T-cell (primary cell): ENCODE measurements around the gene GRIK4. TPM values are rescaled to one million over a fixed set of nuclear protein-coding genes. Genes with fewer than 3 reads are reported as not detected.

ENCODE experiments used
- ATAC-seq, 4 experiments: fragments of 200-7000 bp in 3 of 4; fragments of 150-1000 bp in 1 of 4; cut with Tn5 transposase; replicated peaks in 1 of 4; 1 replicate in 3 of 4; 2 replicates in 1 of 4; pipeline ENCODE4 v1.10.0; 2021; ENCODE audit warnings: moderate library complexity in 3 of 4, mild to moderate bottlenecking in 2 of 4, moderate number of reproducible peaks in 1 of 4
- CTCF ChIA-PET, 2 donors: fragments of 300-600 bp; sonication (Branson Sonifier 250); formaldehyde crosslinking; loops; one replicate each; lab custom pipeline; 2022; ENCODE audit warnings: antibody characterized with exemption in 2 of 2; lab: Charles Lee
- POLR2A ChIA-PET, 2 donors: fragments of 300-600 bp; sonication (Branson Sonifier 250); formaldehyde crosslinking; loops; one replicate each; lab custom pipeline; 2022; ENCODE audit warnings: antibody characterized with exemption in 2 of 2; lab: Charles Lee
- DNase-seq, 35 experiments: peaks; one replicate each; pipeline versions ENCODE4 v3.0.0 to v3.0.0-alpha.2; 2013 to 2023
- H3K27ac ChIP-seq: one replicate; pipeline ENCODE4 v1.5.1; 2013; ENCODE audit warnings: low read length
- H3K27me3 ChIP-seq, 2 experiments: replicated peaks in 1 of 2; 1 replicate in 1 of 2; 2 replicates in 1 of 2; pipeline versions ENCODE4 v1.6.1 to v1.7.0; 2013; ENCODE audit warnings: low read length in 1 of 2, mixed read lengths in 1 of 2; ENCODE audit not compliant: control insufficient read depth in 2 of 2, insufficient read depth in 2 of 2; ENCODE audit errors: extremely low read depth in 1 of 2
- H3K36me3 ChIP-seq, 2 donors: 1 replicate in 1 of 2; 2 replicates in 1 of 2; pipeline versions ENCODE4 v1.6.1 to v1.7.0; 2013; ENCODE audit warnings: low read length in 1 of 2; ENCODE audit not compliant: control insufficient read depth in 2 of 2, insufficient read depth in 1 of 2; ENCODE audit errors: extremely low read depth in 1 of 2
- H3K4me1 ChIP-seq, 2 experiments: 1 replicate in 1 of 2; 2 replicates in 1 of 2; pipeline versions ENCODE4 v1.6.1 to v1.7.0; 2013; ENCODE audit warnings: low read length in 2 of 2, mixed read lengths in 1 of 2; ENCODE audit not compliant: insufficient read depth in 2 of 2, control insufficient read depth in 1 of 2; ENCODE audit errors: extremely low read depth in 1 of 2
- H3K4me3 ChIP-seq, 2 donors: 1 replicate in 1 of 2; 2 replicates in 1 of 2; pipeline versions ENCODE4 v1.5.1 to v1.7.0; 2013; ENCODE audit warnings: mild to moderate bottlenecking in 2 of 2, low read length in 1 of 2, moderate library complexity in 1 of 2; ENCODE audit not compliant: control insufficient read depth in 1 of 2; ENCODE audit errors: extremely low read depth in 1 of 2
- H3K9me3 ChIP-seq: 2 replicates; pipeline ENCODE4 v1.7.0; 2013
- H3K27ac Mint-ChIP-seq, 2 donors: one replicate each; pipeline ENCODE4 v1.8.0; 2020 to 2021; ENCODE audit warnings: mild to moderate bottlenecking in 2 of 2, mixed read lengths in 2 of 2
- H3K27me3 Mint-ChIP-seq, 2 donors: one replicate each; pipeline ENCODE4 v1.8.0; 2021 to 2022; ENCODE audit warnings: mixed read lengths in 2 of 2
- H3K36me3 Mint-ChIP-seq: one replicate; pipeline ENCODE4 v1.8.0; 2021; ENCODE audit warnings: mixed read lengths
- H3K4me1 Mint-ChIP-seq, 3 donors: one replicate each; pipeline ENCODE4 v1.8.0; 2020 to 2022; ENCODE audit warnings: mixed read lengths in 3 of 3, mild to moderate bottlenecking in 1 of 3
- H3K4me3 Mint-ChIP-seq, 3 donors: one replicate each; pipeline ENCODE4 v1.8.0; 2020 to 2022; ENCODE audit warnings: mild to moderate bottlenecking in 3 of 3, mixed read lengths in 3 of 3, moderate library complexity in 3 of 3
- H3K9me3 Mint-ChIP-seq, 3 donors: one replicate each; pipeline ENCODE4 v1.8.0; 2020 to 2022; ENCODE audit warnings: mixed read lengths in 3 of 3
- WGBS: methylation state at CpG from one replicate; pipeline ENCODE4 v1.1.5; 2013; ENCODE audit warnings: missing lambda C conversion rate; ENCODE audit not compliant: insufficient coverage; 5-methylcytosine and 5-hydroxymethylcytosine counted together
- total RNA-seq, 35 experiments: library from RNA in 6 of 35; stranded (reverse) in 6 of 35; fragments of 120-200 nt in 1 of 35; gene quantifications; one replicate each; pipeline versions ENCODE4 v1.2.1 to v1.2.4 and lab custom pipeline; 2013 to 2026

Gene GRIK4
- total RNA-seq, 5 donors from 2014 or later (not counting 1 experiment from before 2014, with no cell fraction given), result 0.09 TPM; not detected in 4

GRCh38 chr11:120666121-120666639 is 154.6 kb downstream of the GRIK4 start:
- H3K27ac ChIP-seq, result no peak overlapping the region
- H3K4me1 Mint-ChIP-seq, result no peaks in the 10 kb centered on the region
- ChIA-PET CTCF (interaction anchor here in 1 of 2 donors (0.7 kb wide), 1 partner anchor 19 kb away, joined by 3 read pairs; no protein-coding TSS in a partner anchor), POLR2A (no interaction called here)
- H3K27me3 ChIP-seq, result peaks cover 0 to 24% of the 10 kb centered on the region in 2 experiments
- no peaks in the 10 kb centered on the region for H3K9me3 Mint-ChIP-seq
- DNase-seq (no peak), ATAC-seq (no peak)
- H3K27me3 Mint-ChIP-seq, result peaks cover 13 to 20% of the 10 kb centered on the region in 2 donors
- no peak overlapping the region for H3K4me3 ChIP-seq
- H3K4me3 Mint-ChIP-seq, result no peak overlapping the region
- H3K27ac Mint-ChIP-seq, result no peak overlapping the region
- H3K4me1 ChIP-seq, result no peaks in the 10 kb centered on the region
- H3K36me3 Mint-ChIP-seq, result no peaks in the 10 kb centered on the region
- H3K36me3 ChIP-seq, result no peaks in the 10 kb centered on the region
- WGBS, result 55% methylated on average over 7 of the region's 10 CpGs
- no peaks in the 10 kb centered on the region for H3K9me3 ChIP-seq

DNA sequence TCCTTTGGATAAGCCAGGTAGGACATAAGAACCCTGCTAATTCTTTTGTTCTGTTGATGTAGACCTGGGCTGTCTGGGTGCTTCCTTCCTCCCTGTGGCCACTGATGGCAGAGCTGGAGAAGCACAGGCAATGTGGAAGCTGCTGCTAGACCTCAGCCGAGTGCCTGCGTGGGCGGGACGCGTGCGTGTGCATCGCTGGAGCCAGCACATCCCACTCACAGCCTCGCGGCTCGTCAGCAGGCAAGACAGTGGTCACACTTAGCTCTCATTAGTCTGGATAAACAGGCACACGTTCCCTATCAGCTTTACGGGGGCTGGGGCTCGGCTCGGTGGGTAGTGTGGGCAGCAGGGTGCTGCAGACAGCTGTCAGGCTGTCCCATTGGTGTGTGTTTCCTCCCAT is 155.7 kb downstream of the GRIK4 start:
- Histone ChIP-seq H3K4me3 (no peak overlapping the region), H3K36me3 (no peaks in the 10 kb centered on the region), H3K27ac (no peak overlapping the region), H3K9me3 (no peaks in the 10 kb centered on the region), H3K4me1 (no peaks in the 10 kb centered on the region), H3K27me3 (peaks cover 0 to 18% of the 10 kb centered on the region in 2 experiments)
- H3K27ac Mint-ChIP-seq, result no peak overlapping the region
- DNase-seq, result no peak
- H3K9me3 Mint-ChIP-seq, result no peaks in the 10 kb centered on the region
- ATAC-seq, result no peak
- no peaks in the 10 kb centered on the region for H3K36me3 Mint-ChIP-seq
- H3K27me3 Mint-ChIP-seq, result peaks cover 19 to 20% of the 10 kb centered on the region in 2 donors
- ChIA-PET POLR2A (no interaction called here), CTCF (no interaction called here)
- H3K4me3 Mint-ChIP-seq, result no peak overlapping the region
- no peaks in the 10 kb centered on the region for H3K4me1 Mint-ChIP-seq
- 61% methylated on average over 13 of the region's 14 CpGs for WGBS

DNA sequence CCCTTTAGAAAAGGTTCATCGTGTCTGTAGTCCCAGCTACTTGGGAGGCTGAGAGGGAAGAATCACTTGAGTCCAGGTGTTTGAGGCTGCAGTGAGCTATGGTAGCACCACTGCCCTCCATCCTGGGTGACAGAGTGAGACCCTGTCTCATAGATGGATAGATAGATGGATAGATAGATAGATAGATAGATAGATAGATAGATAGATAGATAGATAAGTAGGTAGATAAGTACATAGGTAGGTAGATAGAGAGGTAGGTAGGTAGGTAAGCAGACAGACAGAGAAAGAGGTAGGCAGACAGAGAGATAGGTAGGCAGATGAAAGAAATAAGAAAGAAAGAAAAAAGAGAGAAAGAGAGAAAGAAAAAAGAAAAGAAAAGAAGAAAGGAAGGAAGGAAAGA is 156.4 kb downstream of the GRIK4 start:
- H3K4me1 Mint-ChIP-seq, result no peaks in the 10 kb centered on the region
- H3K36me3 ChIP-seq, result no peaks in the 10 kb centered on the region
- no peaks in the 10 kb centered on the region for H3K4me1 ChIP-seq
- DNase-seq (no peak), ATAC-seq (no peak)
- POLR2A ChIA-PET, result no interaction called here
- peaks cover 20 to 21% of the 10 kb centered on the region in 2 donors for H3K27me3 Mint-ChIP-seq
- no peaks in the 10 kb centered on the region for H3K9me3 ChIP-seq
- H3K9me3 Mint-ChIP-seq, result no peaks in the 10 kb centered on the region
- no peaks in the 10 kb centered on the region for H3K36me3 Mint-ChIP-seq
- no peak overlapping the region for H3K27ac Mint-ChIP-seq
- H3K27ac ChIP-seq, result no peak overlapping the region
- H3K4me3 ChIP-seq, result no peak overlapping the region
- CTCF ChIA-PET, result no interaction called here
- peaks cover 0 to 14% of the 10 kb centered on the region in 2 experiments for H3K27me3 ChIP-seq
- WGBS, result 100% methylated on average over 1 of the region's 1 CpG
- no peak overlapping the region for H3K4me3 Mint-ChIP-seq

GRCh38 chr11:120668537-120668936 is 157.0 kb downstream of the GRIK4 start:
- WGBS, result no CpG with 5 or more reads among the region's 4 CpGs
- H3K27me3 ChIP-seq, result peaks cover 0 to 19% of the 10 kb centered on the region in 2 experiments
- no peak overlapping the region for H3K27ac ChIP-seq
- H3K36me3 Mint-ChIP-seq, result no peaks in the 10 kb centered on the region
- H3K9me3 Mint-ChIP-seq, result no peaks in the 10 kb centered on the region
- H3K4me3 ChIP-seq, result no peak overlapping the region
- H3K36me3 ChIP-seq, result no peaks in the 10 kb centered on the region
- no peaks in the 10 kb centered on the region for H3K9me3 ChIP-seq
- ATAC-seq, result no peak
- ChIA-PET POLR2A (no interaction called here), CTCF (no interaction called here)
- no peak overlapping the region for H3K27ac Mint-ChIP-seq
- H3K27me3 Mint-ChIP-seq, result peaks cover 18 to 21% of the 10 kb centered on the region in 2 donors
- H3K4me3 Mint-ChIP-seq, result no peak overlapping the region
- no peaks in the 10 kb centered on the region for H3K4me1 Mint-ChIP-seq
- no peaks in the 10 kb centered on the region for H3K4me1 ChIP-seq
- DNase-seq, result no peak

DNA sequence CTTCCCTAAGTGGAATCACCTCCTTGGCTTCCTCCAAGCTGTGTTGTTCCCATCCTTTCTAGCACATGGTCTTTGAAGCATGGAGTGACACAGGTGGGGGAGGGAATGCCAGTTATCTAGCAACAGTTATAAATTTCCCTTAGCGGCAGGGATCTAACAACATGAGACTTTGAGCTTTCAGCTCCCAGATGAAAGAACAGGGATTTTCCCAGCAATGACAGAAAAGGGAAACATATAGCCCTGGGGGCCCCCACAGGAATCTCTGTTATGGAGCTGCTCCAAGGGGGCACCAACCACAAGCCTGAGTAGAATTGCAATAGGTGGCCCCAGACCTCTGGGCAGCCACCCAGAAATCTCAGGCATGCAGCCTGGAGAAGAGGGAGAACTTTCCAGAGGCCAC is 163.0 kb downstream of the GRIK4 start:
- CTCF ChIA-PET, result no interaction called here

DNA sequence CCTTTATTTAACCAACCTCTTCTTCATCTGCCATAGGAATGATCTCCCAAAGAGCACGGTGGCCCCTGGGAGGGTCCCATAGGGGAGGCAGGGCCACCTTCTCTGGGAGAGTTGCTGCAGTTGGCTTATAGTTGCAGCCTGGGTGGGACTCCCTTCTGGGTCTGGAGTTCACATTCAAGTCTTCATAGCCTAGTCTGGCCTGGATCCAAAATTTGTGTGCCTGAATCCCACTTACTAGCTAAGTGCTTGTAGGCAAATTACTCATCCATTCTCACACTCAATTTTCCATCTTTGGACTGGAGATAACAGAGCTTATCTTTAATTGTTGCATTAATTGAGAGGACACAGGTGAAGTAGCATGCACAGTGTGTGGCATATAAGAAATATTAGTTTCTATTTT is 163.6 kb downstream of the GRIK4 start:
- CTCF ChIA-PET, result no interaction called here
- H3K36me3 Mint-ChIP-seq, result no peaks in the 10 kb centered on the region
- ATAC-seq (no peak), DNase-seq (no peak)
- H3K9me3 ChIP-seq, result no peaks in the 10 kb centered on the region
- POLR2A ChIA-PET, result no interaction called here
- H3K27me3 Mint-ChIP-seq, result peaks cover 28 to 38% of the 10 kb centered on the region in 2 donors
- no peak overlapping the region for H3K4me3 ChIP-seq
- no peak overlapping the region for H3K27ac Mint-ChIP-seq
- H3K27me3 ChIP-seq, result peaks cover 0 to 19% of the 10 kb centered on the region in 2 experiments
- no CpG with 5 or more reads among the region's 1 CpG for WGBS
- no peaks in the 10 kb centered on the region for H3K4me1 Mint-ChIP-seq
- H3K36me3 ChIP-seq, result no peaks in the 10 kb centered on the region
- no peaks in the 10 kb centered on the region for H3K4me1 ChIP-seq
- no peaks in the 10 kb centered on the region for H3K9me3 Mint-ChIP-seq
- H3K4me3 Mint-ChIP-seq, result no peak overlapping the region
- no peak overlapping the region for H3K27ac ChIP-seq

More for the DNA sequence above, 163.0 kb downstream of the GRIK4 start:
- Mint-ChIP-seq H3K9me3 (no peaks in the 10 kb centered on the region), H3K4me1 (no peaks in the 10 kb centered on the region), H3K4me3 (no peak overlapping the region), H3K27me3 (peaks cover 25 to 38% of the 10 kb centered on the region in 2 donors), H3K27ac (no peak overlapping the region), H3K36me3 (no peaks in the 10 kb centered on the region)
- Histone ChIP-seq H3K4me1 (no peaks in the 10 kb centered on the region), H3K27me3 (peaks cover 0 to 19% of the 10 kb centered on the region in 2 experiments), H3K36me3 (no peaks in the 10 kb centered on the region), H3K27ac (no peak overlapping the region), H3K4me3 (no peak overlapping the region), H3K9me3 (no peaks in the 10 kb centered on the region)
- DNase-seq, result no peak
- WGBS, result no CpG with 5 or more reads among the region's 1 CpG
- POLR2A ChIA-PET, result no interaction called here
- no peak for ATAC-seq
